Muscle of leg (tissue), 11 donors: Measurements from ENCODE around the gene DAP3. TPM values are rescaled to one million over a fixed set of nuclear protein-coding genes. Genes with fewer than 3 reads are reported as not detected.
"Not testable (repeated sequence)": the region's sequence is repeated elsewhere in the genome, so short reads cannot be mapped to it uniquely, and the experiment has no call there.

Experiments
- DNase-seq: peaks from one replicate; pipeline ENCODE4 v3.0.0; 2013
- H3K27ac ChIP-seq: one replicate; pipeline ENCODE4 v1.5.1; 2013; ENCODE audit warnings: mild to moderate bottlenecking, low read length, control low read depth
- H3K27me3 ChIP-seq: one replicate; pipeline ENCODE4 v1.6.1; 2013; ENCODE audit warnings: low read length; ENCODE audit not compliant: control insufficient read depth, insufficient read depth
- H3K36me3 ChIP-seq: one replicate; pipeline ENCODE4 v1.6.1; 2013; ENCODE audit warnings: low read length; ENCODE audit not compliant: control insufficient read depth, insufficient read depth
- H3K4me1 ChIP-seq: one replicate; pipeline ENCODE4 v1.6.1; 2013; ENCODE audit warnings: low read length; ENCODE audit not compliant: control insufficient read depth, insufficient read depth
- H3K4me3 ChIP-seq: one replicate; pipeline ENCODE4 v1.5.1; 2013; ENCODE audit warnings: low read length, control low read depth
- H3K9me3 ChIP-seq: replicated peaks from 2 replicates; pipeline ENCODE4 v1.6.1; 2013; ENCODE audit warnings: low read depth, low read length; ENCODE audit not compliant: control insufficient read depth
- WGBS: methylation state at CpG from one replicate; pipeline ENCODE4 v1.1.5; 2013; ENCODE audit warnings: missing lambda C conversion rate; ENCODE audit not compliant: insufficient coverage; 5-methylcytosine and 5-hydroxymethylcytosine counted together
- polyA plus RNA-seq, 8 donors: library from polyadenylated mRNA; unstranded; fragments of 120-200 nt; gene quantifications; one replicate each; pipeline versions ENCODE4 v1.2.1 to v1.2.3, GENCODE V29; 2013; ENCODE audit warnings: inconsistent platforms in 1 of 8, low replicate concordance in 1 of 8; ENCODE audit not compliant: insufficient read length in 8 of 8, insufficient read depth in 1 of 8
- total RNA-seq: library from RNA; stranded (reverse); fragments of 120-200 nt; gene quantifications from one replicate; pipeline ENCODE4 v1.2.4, GENCODE V29; 2013

The DAP3 gene
- total and polyA plus RNA-seq, 9 donors: 62.9 to 142 (median 123) TPM

GRCh38 chr1:155695608-155696007 is 6.7 kb downstream of the DAP3 start:
- Histone ChIP-seq H3K4me3 (no peak overlapping the region), H3K4me1 (peaks cover 4% of the 10 kb centered on the region), H3K27ac (no peak overlapping the region), H3K36me3 (peaks cover 3% of the 10 kb centered on the region), H3K9me3 (no peaks in the 10 kb centered on the region), H3K27me3 (no peaks in the 10 kb centered on the region)
- no peak for DNase-seq
- WGBS: no CpG with 5 or more reads among the region's 3 CpGs

- DNase-seq: no peak
- H3K4me3 ChIP-seq: no peak overlapping the region
- peaks cover 4% of the 10 kb centered on the region for H3K4me1 ChIP-seq
- no peaks in the 10 kb centered on the region for H3K9me3 ChIP-seq
- no peak overlapping the region for H3K27ac ChIP-seq
- H3K36me3 ChIP-seq: peaks cover 3% of the 10 kb centered on the region
- H3K27me3 ChIP-seq: no peaks in the 10 kb centered on the region
These were observed 7.6 kb downstream of the DAP3 start for GRCh38 chr1:155696524-155696923.

- H3K36me3 ChIP-seq: no peaks in the 10 kb centered on the region
- no peak overlapping the region for H3K4me3 ChIP-seq
- H3K9me3 ChIP-seq: no peaks in the 10 kb centered on the region
- no peak overlapping the region for H3K27ac ChIP-seq
- H3K4me1 ChIP-seq: peaks cover 4% of the 10 kb centered on the region
- DNase-seq: peak; percentile 6
- 80% methylated on average over 1 of the region's 10 CpGs for WGBS
- no peaks in the 10 kb centered on the region for H3K27me3 ChIP-seq
These were observed 8.2 kb downstream of the DAP3 start for GRCh38 chr1:155697046-155697445.

GRCh38 chr1:155697616-155698015 is 8.7 kb downstream of the DAP3 start:
- H3K9me3 ChIP-seq, H3K36me3 ChIP-seq, H3K27ac ChIP-seq, H3K4me1 ChIP-seq, H3K4me3 ChIP-seq, DNase-seq, H3K27me3 ChIP-seq: not testable (repeated sequence)
- WGBS: 87% methylated on average over 11 of the region's 11 CpGs

- Histone ChIP-seq H3K9me3 (no peaks in the 10 kb centered on the region), H3K4me1 (peaks cover 4% of the 10 kb centered on the region), H3K27me3 (no peaks in the 10 kb centered on the region), H3K36me3 (no peaks in the 10 kb centered on the region), H3K4me3 (no peak overlapping the region), H3K27ac (no peak overlapping the region)
- no peak for DNase-seq
- 95% methylated on average over 8 of the region's 13 CpGs for WGBS
These were observed 9.6 kb downstream of the DAP3 start for GRCh38 chr1:155698382-155699038.

GRCh38 chr1:155699062-155699461 is 10.2 kb downstream of the DAP3 start:
- H3K27ac ChIP-seq, H3K4me1 ChIP-seq, H3K9me3 ChIP-seq, H3K36me3 ChIP-seq, H3K27me3 ChIP-seq, H3K4me3 ChIP-seq, DNase-seq: not testable (repeated sequence)
- WGBS: no CpG with 5 or more reads among the region's 4 CpGs

- not testable (repeated sequence) for H3K36me3 ChIP-seq, H3K9me3 ChIP-seq, DNase-seq, H3K4me3 ChIP-seq, H3K27me3 ChIP-seq, H3K27ac ChIP-seq, H3K4me1 ChIP-seq
- WGBS: no CpG with 5 or more reads among the region's 2 CpGs
These were observed 12.8 kb downstream of the DAP3 start for GRCh38 chr1:155701675-155702074.

GRCh38 chr1:155703216-155703615 is 14.3 kb downstream of the DAP3 start:
- Histone ChIP-seq H3K27me3 (no peaks in the 10 kb centered on the region), H3K36me3 (no peaks in the 10 kb centered on the region), H3K9me3 (no peaks in the 10 kb centered on the region), H3K27ac (no peak overlapping the region), H3K4me3 (no peak overlapping the region), H3K4me1 (no peaks in the 10 kb centered on the region)
- 100% methylated on average over 3 of the region's 6 CpGs for WGBS
- no peak for DNase-seq

- H3K9me3 ChIP-seq, H3K27me3 ChIP-seq, DNase-seq, H3K36me3 ChIP-seq, H3K4me1 ChIP-seq, H3K27ac ChIP-seq, H3K4me3 ChIP-seq: not testable (repeated sequence)
- no CpG with 5 or more reads among the region's 5 CpGs for WGBS
These were observed 15.5 kb downstream of the DAP3 start for GRCh38 chr1:155704414-155704813.

- Histone ChIP-seq H3K4me1 (no peaks in the 10 kb centered on the region), H3K36me3 (no peaks in the 10 kb centered on the region), H3K27me3 (no peaks in the 10 kb centered on the region), H3K27ac (no peak overlapping the region), H3K9me3 (peaks cover 2% of the 10 kb centered on the region), H3K4me3 (no peak overlapping the region)
- 92% methylated on average over 2 of the region's 5 CpGs for WGBS
- no peak for DNase-seq
These were observed 17.2 kb downstream of the DAP3 start for GRCh38 chr1:155706139-155706538.

GRCh38 chr1:155709391-155709790 is 20.5 kb downstream of the DAP3 start:
- H3K4me3 ChIP-seq: no peak overlapping the region

More at GRCh38 chr1:155709391-155709790, 20.5 kb downstream of the DAP3 start:
- Histone ChIP-seq H3K9me3 (peaks cover 2% of the 10 kb centered on the region), H3K4me1 (no peaks in the 10 kb centered on the region), H3K27ac (no peak overlapping the region), H3K27me3 (no peaks in the 10 kb centered on the region), H3K36me3 (peaks cover 3% of the 10 kb centered on the region)
- DNase-seq: no peak
- no CpG with 5 or more reads among the region's 3 CpGs for WGBS
